HCT116 (cell line): ENCODE measurements around the gene AGPAT2. TPM values are rescaled to one million over a fixed set of nuclear protein-coding genes. Genes with fewer than 3 reads are reported as not detected.

ENCODE experiments used
- ATAC-seq: fragments of 200-7000 bp; cut with Tn5 transposase; 2 replicates; pipeline ENCODE4 v1.9.1; 2020; ENCODE audit warnings: mild to moderate bottlenecking, moderate library complexity
- BruUV-seq: library from RNA; stranded (reverse); fragments of 400-500 nt; replicated peaks from 2 replicates; lab custom pipeline; 2021; lab: Mats Ljungman, UMichigan
- CTCF ChIA-PET: fragments of 300-600 bp; sonication (Branson Sonifier 250); formaldehyde crosslinking; loops from one replicate; lab custom pipeline; 2021; ENCODE audit warnings: antibody characterized with exemption; lab: Charles Lee
- POLR2A ChIA-PET: fragments of 300-600, 350-600 bp; sonication (Branson Sonifier 250); formaldehyde crosslinking; loops from one replicate; lab custom pipeline; 2021; ENCODE audit warnings: antibody characterized with exemption; lab: Charles Lee
- RAD21 ChIA-PET, 2 experiments: fragments of 300-600 bp; sonication (Branson Sonifier 250); formaldehyde crosslinking; loops; one replicate each; lab custom pipeline; 2023; ENCODE audit warnings: low total read pairs in 2 of 2; ENCODE audit not compliant: uncharacterized antibody in 2 of 2, unreplicated experiment in 2 of 2, low non-redundant PET in 1 of 2; lab: Charles Lee
- DNase-seq: peaks from one replicate; pipeline ENCODE4 v3.0.0-alpha.2; 2010; ENCODE audit warnings: low read depth, low spot score
- H2AFZ ChIP-seq: fragments of 200-600 bp; shearing (Covaris generic), sonication (generic); 2 replicates; pipeline ENCODE4 v1.6.1; 2017; ENCODE audit warnings: low read depth, mixed run types, mixed read lengths, antibody characterized with exemption, low read length; ENCODE audit not compliant: poor library complexity, severe bottlenecking
- H3K27ac ChIP-seq: 2 replicates; pipeline ENCODE4 v1.5.1; 2012; ENCODE audit warnings: low read depth, low read length
- H3K27me3 ChIP-seq: fragments of 200-600 bp; sonication (generic); 2 replicates; pipeline ENCODE4 v1.6.1; 2016; ENCODE audit warnings: mixed run types, low read length, mixed read lengths; ENCODE audit not compliant: insufficient read depth
- H3K36me3 ChIP-seq, 2 experiments: fragments of 200-500 bp in 1 of 2; fragments of 200-600 bp in 1 of 2; sonication (Bioruptor generic) in 1 of 2; sonication (generic) in 1 of 2; 2 replicates each; pipeline versions ENCODE4 v1.5.1 to v1.6.1; 2014 to 2016; ENCODE audit warnings: low read length in 2 of 2, inconsistent platforms in 1 of 2, mixed read lengths in 1 of 2, mixed run types in 1 of 2; ENCODE audit not compliant: insufficient read depth in 2 of 2, control insufficient read depth in 1 of 2
- H3K4me1 ChIP-seq, 2 experiments: fragments of 200-600 bp in 1 of 2; sonication (generic) in 1 of 2; 2 replicates each; pipeline versions ENCODE4 v1.5.1 to v1.6.1; 2012 to 2017; ENCODE audit warnings: low read length in 2 of 2, inconsistent platforms in 1 of 2, mild to moderate bottlenecking in 1 of 2, mixed read lengths in 1 of 2, mixed run types in 1 of 2, moderate library complexity in 1 of 2; ENCODE audit not compliant: insufficient read depth in 2 of 2, control insufficient read depth in 1 of 2
- H3K4me2 ChIP-seq: fragments of 200-600 bp; sonication (generic); 2 replicates; pipeline ENCODE4 v1.6.1; 2017; ENCODE audit warnings: mixed run types, low read length, mixed read lengths
- H3K4me3 ChIP-seq, 2 experiments: fragments of 200-600 bp in 1 of 2; sonication (generic) in 1 of 2; replicated peaks in 1 of 2; 2 replicates each; pipeline ENCODE4 v1.5.1; 2011 to 2016; ENCODE audit warnings: low read length in 2 of 2, control low read depth in 1 of 2, low read depth in 1 of 2, mild to moderate bottlenecking in 1 of 2, mixed read lengths in 1 of 2, mixed run types in 1 of 2
- H3K79me2 ChIP-seq: fragments of 200-600 bp; sonication (generic); 2 replicates; pipeline ENCODE4 v1.6.1; 2017; ENCODE audit warnings: mild to moderate bottlenecking, mixed run types, low read length, moderate library complexity, mixed read lengths; ENCODE audit not compliant: insufficient read depth
- H3K9ac ChIP-seq: fragments of 200-600 bp; sonication (generic); 2 replicates; pipeline ENCODE4 v1.6.1; 2016; ENCODE audit warnings: low read length, mixed read lengths
- H3K9me2 ChIP-seq: fragments of 200-600 bp; sonication (generic), shearing (Covaris generic); 2 replicates; pipeline ENCODE4 v1.6.1; 2017; ENCODE audit warnings: mixed run types, mild to moderate bottlenecking, moderate library complexity; ENCODE audit not compliant: insufficient read depth
- H3K9me3 ChIP-seq, 2 experiments: fragments of 200-500 bp in 1 of 2; fragments of 200-600 bp in 1 of 2; sonication (Bioruptor generic) in 1 of 2; sonication (generic) in 1 of 2; 2 replicates each; pipeline ENCODE4 v1.6.1; 2014 to 2017; ENCODE audit warnings: low read length in 2 of 2, mixed read lengths in 2 of 2, inconsistent platforms in 1 of 2, low read depth in 1 of 2, mild to moderate bottlenecking in 1 of 2, mixed run types in 1 of 2, moderate library complexity in 1 of 2; ENCODE audit not compliant: control insufficient read depth in 1 of 2, insufficient read depth in 1 of 2
- H4K20me1 ChIP-seq: fragments of 200-600 bp; sonication (generic), shearing (Covaris generic); 2 replicates; pipeline ENCODE4 v1.6.1; 2017; ENCODE audit warnings: mixed run types, mild to moderate bottlenecking, moderate library complexity; ENCODE audit not compliant: insufficient read depth
- CEBPB ChIP-seq: IDR thresholded peaks from 2 replicates; pipeline ENCODE4 v1.6.1; 2012; ENCODE audit warnings: low read depth
- CTCF ChIP-seq, 3 experiments: fragments of 200-600 bp in 1 of 3; sonication (generic) in 1 of 3; IDR thresholded peaks in 2 of 3; conservative IDR thresholded peaks in 1 of 3; 2 replicates each; pipeline ENCODE4 v1.5.1; 2012 to 2017; ENCODE audit warnings: low read depth in 2 of 3, low read length in 2 of 3, antibody characterized with exemption in 1 of 3, borderline replicate concordance in 1 of 3, control low read depth in 1 of 3, mild to moderate bottlenecking in 1 of 3, mixed read lengths in 1 of 3, mixed run types in 1 of 3, moderate library complexity in 1 of 3; ENCODE audit not compliant: insufficient read depth in 1 of 3
- EZH2 ChIP-seq: fragments of 200-600 bp; sonication (generic); IDR thresholded peaks from 2 replicates; pipeline ENCODE4 v1.6.1; 2017; ENCODE audit warnings: antibody characterized with exemption, mixed run types
- EZH2phosphoT487 ChIP-seq: fragments of 200-600 bp; IDR thresholded peaks from 2 replicates; pipeline ENCODE4 v1.6.1; 2018; ENCODE audit warnings: antibody characterized with exemption, borderline replicate concordance
- JUND ChIP-seq: IDR thresholded peaks from 2 replicates; pipeline ENCODE4 v1.6.1; 2012
- RAD21 ChIP-seq: IDR thresholded peaks from 2 replicates; pipeline ENCODE4 v1.6.1; 2012; ENCODE audit warnings: low read depth, mild to moderate bottlenecking
- SIN3A ChIP-seq: IDR thresholded peaks from 2 replicates; pipeline ENCODE4 v1.6.1; 2012; ENCODE audit warnings: low read depth
- SRF ChIP-seq: IDR thresholded peaks from 2 replicates; pipeline ENCODE4 v1.6.1; 2012; ENCODE audit warnings: low read depth
- ZFX ChIP-seq: fragments of 450-650 bp; IDR thresholded peaks from 2 replicates; pipeline ENCODE4 v1.6.1; 2017
- intact Hi-C: fragments of 100-400 bp; cut with micrococcal nuclease; formaldehyde crosslinking; loops from 2 replicates; pipeline ENCODE4 v1.10.0; 2022
- total RNA-seq: library from RNA; stranded (reverse); gene quantifications from one replicate; pipeline ENCODE4 v1.2.1, GENCODE V29; 2021; ENCODE audit not compliant: unreplicated experiment

Gene AGPAT2
- total RNA-seq, 1 experiment from 2014 or later, result 86.0 TPM

- POLR2A ChIA-PET, result no interaction called here
- intact Hi-C loops, result no loop called here
- H4K20me1 ChIP-seq, result no peaks in the 10 kb centered on the region
- no peak overlapping the region for H3K9ac ChIP-seq
- TF ChIP-seq ZFX (no peak), EZH2phosphoT487 (no peak), SIN3A (no peak), JUND (no peak), EZH2 (no peak), RAD21 (no peak), CEBPB (no peak), SRF (no peak), CTCF (IDR thresholded peaks at IDR 0.05 in 2 of 3, conservative IDR thresholded peaks at IDR 0.05 in 1 of 3; ENCODE audit: borderline replicate concordance in 1 of 3, insufficient read depth in 1 of 3, low read depth in 2 of 3, low read length in 2 of 3) (no peak)
- H3K9me2 ChIP-seq, result no peaks in the 10 kb centered on the region
- H3K4me3 ChIP-seq, result no peak overlapping the region
- no peaks in the 10 kb centered on the region for H3K79me2 ChIP-seq
- H3K4me2 ChIP-seq, result no peak overlapping the region
- DNase-seq (no peak), ATAC-seq (no peak)
- RAD21 ChIA-PET, result interaction anchor here in 1 of 2 experiments (0.6 kb wide), 1 partner anchor 156 kb away, joined by 8 read pairs; no protein-coding TSS in a partner anchor
- H3K9me3 ChIP-seq, result no peaks in the 10 kb centered on the region
- no peaks in the 10 kb centered on the region for H3K27me3 ChIP-seq
- no TSS peak for BruUV-seq
- H3K36me3 ChIP-seq, result no peaks in the 10 kb centered on the region
- no peak overlapping the region for H2AFZ ChIP-seq
- peaks cover 7 to 14% of the 10 kb centered on the region in 2 experiments for H3K4me1 ChIP-seq
- CTCF ChIA-PET, result no interaction called here
- no peak overlapping the region for H3K27ac ChIP-seq
Measured at GRCh38 chr9:136646827-136647711, 40.2 kb downstream of the AGPAT2 start.
